VCaP (cell line): ENCODE results near the gene PPP6R2.

Experiments
- H3K27ac ChIP-seq: fragments of 450-650 bp; 2 replicates; pipeline ENCODE4 v1.5.1; 2017
- CTCF ChIP-seq: fragments of 450-650 bp; conservative IDR thresholded peaks from 2 replicates; pipeline ENCODE4 v1.5.1; 2017; ENCODE audit warnings: mild to moderate bottlenecking, moderate library complexity

The PPP6R2 gene

GRCh38 chr22:50436841-50437341 lies 93.8 kb downstream of the PPP6R2 start:
- H3K27ac ChIP-seq, result no peak overlapping the region
- no peak for TF ChIP-seq CTCF

GRCh38 chr22:50437511-50438304 lies 94.6 kb downstream of the PPP6R2 start:
- TF ChIP-seq CTCF, result no peak
- H3K27ac ChIP-seq, result no peak overlapping the region

GRCh38 chr22:50438305-50439275 lies 95.5 kb downstream of the PPP6R2 start:
- no peak for TF ChIP-seq CTCF
- no peak overlapping the region for H3K27ac ChIP-seq

GRCh38 chr22:50439314-50439870 lies 96.3 kb downstream of the PPP6R2 start:
- H3K27ac ChIP-seq, result no peak overlapping the region
- TF ChIP-seq CTCF, result no peak

GRCh38 chr22:50439871-50440331 lies 96.8 kb downstream of the PPP6R2 start:
- no peak overlapping the region for H3K27ac ChIP-seq
- no peak for TF ChIP-seq CTCF

- no peak overlapping the region for H3K27ac ChIP-seq
- TF ChIP-seq CTCF, result no peak
These were observed 97.6 kb downstream of the PPP6R2 start for GRCh38 chr22:50440544-50441249.
